DMS79 (cell line): ENCODE measurements around the gene ADAMTS17.

ENCODE experiments used
- DNase-seq: peaks from one replicate; lab custom pipeline; 2025; lab: John Stamatoyannopoulos, UW

ADAMTS17 gene

DNA sequence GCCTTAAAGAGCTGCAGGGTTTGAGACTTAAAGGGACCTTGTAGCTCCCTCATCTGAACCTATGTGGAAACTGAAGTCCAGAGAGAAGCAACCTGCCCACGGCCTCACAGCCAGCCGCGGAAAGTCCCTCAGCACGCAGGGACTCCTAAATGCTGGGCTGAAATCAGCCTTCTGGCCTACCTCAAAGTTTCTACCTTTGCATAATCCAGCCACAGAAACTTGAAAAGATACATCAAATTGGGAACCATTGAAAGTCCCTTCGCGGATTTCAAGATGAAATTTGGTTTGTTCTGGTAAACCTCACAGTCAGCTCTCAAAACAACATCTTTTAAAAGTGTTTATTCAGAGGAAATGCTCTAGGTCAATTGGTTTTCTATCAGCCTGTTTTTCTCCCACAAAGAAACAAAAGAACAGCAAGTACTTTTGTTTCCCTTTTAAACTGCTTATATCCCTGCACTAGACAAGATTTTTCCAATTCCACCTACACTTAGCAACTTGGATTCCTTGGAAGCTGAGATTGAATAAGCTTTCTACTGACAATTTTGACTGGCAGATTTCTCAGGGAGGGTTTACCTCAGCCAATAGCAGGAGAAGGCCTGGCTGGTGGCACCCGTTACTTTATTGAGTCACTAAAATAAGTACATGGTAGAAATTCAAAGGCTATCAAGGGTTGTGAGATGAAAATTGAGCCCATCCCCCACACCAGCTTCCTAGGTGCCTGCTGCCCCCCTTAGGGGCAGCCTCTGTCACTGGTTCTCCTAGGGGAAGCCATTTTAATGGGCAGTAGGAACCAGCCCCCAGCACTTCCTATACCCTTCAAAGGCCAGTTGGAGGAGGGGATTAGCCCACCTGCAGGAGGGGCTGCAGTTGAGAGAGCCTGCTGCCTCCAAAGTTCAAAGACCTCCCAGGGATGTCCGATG is 171.2 kb downstream of the ADAMTS17 start:
- no peak for DNase-seq

DNA sequence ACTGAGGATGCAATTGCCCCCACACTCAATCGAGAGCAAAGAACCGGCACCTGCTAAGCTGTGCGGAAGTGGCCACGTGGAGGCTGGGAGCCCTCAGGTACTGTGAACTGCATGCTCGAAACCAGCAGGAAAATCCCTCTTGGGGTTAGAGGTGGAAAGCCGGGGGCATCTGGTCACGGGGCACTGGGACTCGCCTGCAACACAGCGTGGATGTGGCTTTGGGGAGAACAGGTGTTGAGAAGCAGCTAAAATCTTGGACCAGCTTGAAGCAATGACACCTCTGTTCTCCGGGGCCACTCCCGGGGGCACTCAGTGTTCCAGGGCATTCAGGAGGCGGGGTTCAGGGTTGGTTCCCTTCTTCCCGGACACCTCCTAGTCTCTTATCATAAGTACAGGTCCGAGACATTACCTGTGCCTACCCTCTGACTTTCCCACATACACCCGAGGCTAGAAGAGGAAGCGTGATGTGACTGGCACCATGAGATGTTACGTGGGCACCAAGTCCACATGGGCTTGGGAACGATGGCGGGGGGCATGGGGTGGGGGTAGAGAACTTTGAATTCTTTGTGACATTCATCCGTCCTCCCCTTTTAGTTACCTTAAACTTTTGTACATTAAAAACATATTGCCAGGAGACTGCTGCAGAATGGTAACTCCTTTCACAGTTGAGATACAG is 172.0 kb downstream of the ADAMTS17 start:
- DNase-seq, result no peak

DNA sequence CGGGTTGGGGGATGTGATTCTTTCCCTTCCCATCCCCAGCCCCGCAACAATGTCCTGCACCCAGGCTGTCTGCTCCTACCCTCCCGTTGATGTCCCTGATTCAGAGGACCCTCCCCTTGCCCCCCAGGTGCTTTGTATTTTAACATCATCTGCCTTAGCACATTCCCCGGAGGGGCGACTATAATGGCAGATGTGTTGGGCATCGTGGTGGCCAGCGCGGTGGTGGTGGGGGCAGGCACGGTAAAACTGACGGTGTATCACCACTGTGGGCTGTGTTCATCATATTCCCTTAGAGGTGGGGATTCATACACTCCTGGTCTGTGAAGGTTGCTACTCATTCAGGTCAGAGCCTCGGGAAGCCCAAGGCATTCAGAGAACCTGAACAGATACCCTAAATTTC is 173.0 kb downstream of the ADAMTS17 start:
- DNase-seq, result no peak

DNA sequence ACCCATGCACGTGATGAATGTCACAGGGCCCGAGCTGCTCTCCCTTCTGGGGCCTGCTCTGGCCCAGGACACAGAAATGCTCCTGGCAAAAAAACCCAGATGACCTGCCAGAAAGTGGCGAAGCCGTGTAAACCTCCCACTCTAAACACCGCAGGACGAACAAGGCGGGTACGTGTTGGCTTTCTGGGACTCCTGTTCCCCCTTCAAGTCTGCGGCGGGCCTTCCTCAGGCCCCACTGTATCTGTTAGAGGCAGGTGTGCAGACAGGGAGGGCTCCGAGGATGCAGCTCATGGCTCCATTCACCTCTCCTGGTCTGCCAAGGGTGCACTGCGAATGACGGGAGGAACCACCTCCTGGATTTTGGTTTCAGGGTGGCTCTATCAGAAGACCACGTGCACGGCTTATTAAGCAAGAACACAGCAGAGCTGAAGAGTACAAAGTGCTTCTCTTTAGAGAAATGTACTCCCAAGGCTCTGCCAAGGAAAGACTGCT is 173.8 kb downstream of the ADAMTS17 start:
- DNase-seq, result no peak

DNA sequence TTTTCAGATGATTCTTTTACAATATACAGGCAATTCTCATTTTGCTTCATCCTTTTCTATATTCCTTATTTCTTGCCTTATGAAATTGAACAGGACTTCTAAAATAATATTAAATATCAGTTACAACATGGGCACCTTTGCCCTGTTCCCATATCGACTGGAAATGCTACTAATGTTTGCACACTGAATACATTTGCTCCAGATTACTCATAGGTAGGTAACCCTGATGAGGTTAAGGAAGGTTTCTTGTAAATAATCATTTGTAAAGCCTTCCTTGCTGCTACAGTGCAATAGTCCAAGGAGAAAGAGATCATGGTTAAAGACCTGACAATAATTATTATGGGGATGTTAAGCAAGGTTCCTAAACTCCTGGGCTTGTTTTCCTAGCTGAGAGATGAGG is 175.5 kb downstream of the ADAMTS17 start:
- no peak for DNase-seq

DNA sequence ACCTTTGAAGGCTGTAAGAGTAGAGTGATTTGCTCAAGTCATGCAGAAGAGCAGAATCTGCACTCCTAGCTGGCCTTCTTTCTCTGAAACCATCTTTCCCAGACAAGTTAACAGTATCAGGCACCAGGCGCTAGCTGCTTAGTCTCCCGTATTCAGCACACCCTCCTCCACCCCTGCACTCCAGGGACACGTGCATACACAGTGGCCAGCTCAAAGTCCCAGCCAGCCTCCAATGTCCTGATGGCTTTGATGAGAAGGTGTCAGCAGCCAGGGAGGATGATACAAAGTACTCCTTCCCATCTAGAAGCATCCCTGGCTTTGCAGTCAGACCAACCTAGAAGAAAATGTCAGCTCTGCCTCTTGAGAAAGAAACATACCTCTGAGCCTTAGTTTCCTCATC is 177.8 kb downstream of the ADAMTS17 start:
- no peak for DNase-seq

DNA sequence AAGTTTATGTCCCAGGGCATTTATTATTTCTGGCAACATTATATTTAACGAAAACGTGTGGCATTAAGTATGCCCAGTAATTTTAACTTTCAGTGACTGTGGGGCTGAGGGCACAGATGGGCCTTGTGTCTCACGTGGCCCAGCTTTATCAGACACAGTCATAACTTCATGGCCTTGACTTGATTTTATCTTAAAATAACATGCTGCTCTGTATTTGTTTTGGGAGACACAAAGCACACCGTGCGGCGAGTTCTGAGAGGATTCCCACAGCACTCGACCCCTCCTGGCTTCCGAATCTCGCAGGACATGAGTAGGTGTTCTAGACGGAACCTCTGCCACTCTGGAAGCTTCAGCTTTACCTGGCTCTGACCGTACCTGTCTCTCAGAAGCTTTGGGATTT is 180.8 kb downstream of the ADAMTS17 start:
- DNase-seq, result no peak

DNA sequence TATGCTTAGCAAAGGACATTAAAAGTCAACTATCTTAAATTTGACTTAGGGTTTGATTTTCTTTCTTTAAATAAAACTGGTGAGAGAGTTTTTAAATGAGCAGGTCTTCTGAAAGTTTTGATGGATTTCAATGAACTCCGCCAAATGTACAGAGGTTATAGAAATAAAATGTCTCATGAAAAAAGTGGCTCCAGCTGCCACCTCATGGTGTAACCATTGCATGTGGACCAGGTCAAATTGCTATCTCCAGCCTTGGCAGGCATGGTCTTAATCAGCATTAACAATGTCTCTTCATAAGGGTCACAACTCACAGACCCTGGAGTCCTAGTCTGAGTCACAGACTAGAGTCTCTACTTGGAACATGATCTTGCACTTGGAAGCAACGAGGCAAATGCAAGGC is 182.3 kb downstream of the ADAMTS17 start:
- DNase-seq, result no peak

DNA sequence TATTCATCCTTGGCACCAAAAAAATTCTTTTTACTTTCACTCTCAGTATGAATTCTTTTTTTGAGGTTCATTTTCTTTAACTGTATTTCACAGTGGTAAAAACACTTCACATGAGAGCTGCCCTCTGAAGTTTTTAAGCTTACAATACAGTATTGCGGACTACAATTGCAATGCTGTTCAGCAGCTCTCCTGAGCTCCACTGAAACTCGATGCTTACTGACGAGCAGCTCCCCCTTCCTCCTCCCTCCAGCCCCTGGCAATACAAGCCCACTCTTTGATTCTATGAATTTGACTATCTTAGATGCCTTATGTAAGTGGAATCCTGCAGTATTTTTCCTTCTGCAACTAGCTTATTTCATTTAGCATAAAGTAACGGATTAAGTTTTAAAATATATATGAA is 183.4 kb downstream of the ADAMTS17 start:
- DNase-seq, result no peak

DNA sequence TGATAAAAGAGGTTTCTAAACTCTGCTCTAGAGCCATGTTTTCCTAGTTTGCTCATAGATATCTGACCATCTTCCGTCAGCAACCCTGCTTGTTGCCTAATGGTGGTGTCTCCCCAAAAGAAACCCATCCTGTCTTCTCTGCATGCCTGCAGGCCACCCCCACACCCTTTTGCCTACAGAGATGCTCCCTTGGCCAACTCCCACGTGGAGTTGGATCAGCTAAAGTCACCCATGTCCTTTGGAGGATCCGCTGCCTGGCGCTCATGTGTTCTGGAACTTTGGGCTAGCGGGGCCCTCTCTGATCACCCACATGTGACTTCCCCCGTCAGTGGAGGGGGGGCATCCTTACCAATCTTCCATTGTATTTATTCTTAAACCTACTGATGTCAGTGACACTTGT is 185.6 kb downstream of the ADAMTS17 start:
- no peak for DNase-seq

DNA sequence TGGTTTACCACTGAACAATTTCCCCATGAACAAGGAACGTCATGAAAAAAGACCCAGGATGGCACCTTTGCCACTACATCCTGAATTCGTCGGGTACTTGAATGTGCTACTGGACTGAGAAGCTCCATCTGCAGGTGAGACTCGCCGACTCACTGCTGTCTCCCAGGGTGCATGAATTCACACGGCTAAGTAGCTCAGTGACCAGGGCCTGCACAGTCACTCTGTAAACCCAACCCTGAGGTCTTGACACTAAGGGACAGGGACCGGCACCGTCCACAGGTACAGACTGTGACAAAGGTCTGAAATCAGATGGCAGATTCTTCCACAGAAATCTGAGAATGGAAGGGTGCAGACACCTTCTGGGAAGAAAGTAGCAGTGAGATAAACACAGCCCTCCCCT is 187.4 kb downstream of the ADAMTS17 start:
- no peak for DNase-seq

DNA sequence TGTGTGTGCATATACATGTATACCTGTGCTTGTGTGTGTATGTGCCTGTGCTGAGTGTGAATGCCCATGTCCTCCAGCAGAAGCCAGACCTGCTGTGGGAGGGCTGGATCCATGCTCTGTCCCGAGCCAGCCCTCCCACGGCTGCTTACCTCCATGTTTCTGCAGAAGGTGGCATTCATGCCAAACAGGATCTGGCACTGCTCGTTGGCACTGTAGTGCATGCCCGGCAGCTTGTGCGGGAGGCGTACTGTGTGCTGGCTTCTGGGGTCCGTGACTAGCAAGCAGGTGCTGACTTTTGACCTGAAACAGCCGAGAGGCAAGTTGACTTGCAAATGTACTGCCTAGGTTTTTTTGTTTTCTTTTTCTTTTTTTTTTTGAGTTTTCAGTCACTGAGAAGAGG is 189.3 kb downstream of the ADAMTS17 start:
- no peak for DNase-seq

DNA sequence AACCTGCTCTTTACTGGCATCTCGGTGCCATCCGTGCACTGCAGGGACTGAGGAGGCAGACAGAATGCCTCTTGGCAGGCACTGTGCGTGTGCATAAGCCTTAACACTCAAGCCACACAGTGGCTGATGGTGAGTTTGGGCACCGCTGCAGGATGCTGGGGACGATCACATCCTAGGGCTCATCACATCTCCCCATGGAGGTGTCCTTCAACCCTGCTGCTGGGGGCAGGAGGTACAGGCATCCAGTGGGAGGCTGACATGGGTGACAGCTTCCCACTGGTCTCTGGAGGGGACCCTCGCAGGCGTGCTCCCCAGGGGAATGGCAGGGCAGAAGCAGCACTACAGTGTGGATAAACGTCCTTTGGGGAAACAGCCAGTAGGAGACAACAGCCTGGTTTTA is 190.9 kb downstream of the ADAMTS17 start:
- DNase-seq, result no peak

DNA sequence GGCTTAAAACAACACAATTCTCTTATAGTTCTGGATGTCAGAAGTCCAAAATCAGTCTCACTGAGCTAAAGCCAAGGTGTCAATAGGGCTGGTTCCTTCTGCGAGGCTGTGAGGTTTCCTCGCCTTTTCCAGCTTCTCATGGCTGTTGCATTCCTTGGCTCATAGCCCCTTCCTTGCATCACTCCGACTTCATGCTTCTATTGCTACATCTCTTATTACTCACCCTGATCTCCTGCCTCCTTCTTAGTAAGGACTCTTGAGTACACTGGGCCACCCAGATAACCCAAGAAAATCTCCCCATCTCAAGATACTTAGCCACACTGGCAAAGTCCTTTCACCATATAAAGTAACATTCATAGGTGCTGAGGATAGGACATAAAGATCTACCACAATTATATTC is 193.9 kb downstream of the ADAMTS17 start:
- no peak for DNase-seq

DNA sequence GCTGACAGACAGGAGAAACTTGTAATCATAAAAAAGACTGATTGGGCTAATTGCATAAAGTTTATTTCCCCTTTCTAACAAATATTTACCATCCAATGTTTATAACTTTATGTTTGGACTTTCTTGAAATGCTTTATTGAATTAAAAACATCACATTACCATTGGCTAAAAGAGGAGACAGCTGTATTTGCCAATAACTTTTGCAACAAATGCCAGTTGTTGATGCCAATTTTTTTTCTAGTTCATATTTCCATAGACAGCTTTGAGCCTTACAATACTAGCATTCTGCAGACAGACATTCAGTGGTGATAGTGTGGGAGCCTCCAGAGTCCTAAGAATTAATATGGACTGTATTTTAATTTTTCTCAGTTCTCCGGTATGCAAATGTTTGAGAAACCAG is 198.4 kb downstream of the ADAMTS17 start:
- no peak for DNase-seq

DNA sequence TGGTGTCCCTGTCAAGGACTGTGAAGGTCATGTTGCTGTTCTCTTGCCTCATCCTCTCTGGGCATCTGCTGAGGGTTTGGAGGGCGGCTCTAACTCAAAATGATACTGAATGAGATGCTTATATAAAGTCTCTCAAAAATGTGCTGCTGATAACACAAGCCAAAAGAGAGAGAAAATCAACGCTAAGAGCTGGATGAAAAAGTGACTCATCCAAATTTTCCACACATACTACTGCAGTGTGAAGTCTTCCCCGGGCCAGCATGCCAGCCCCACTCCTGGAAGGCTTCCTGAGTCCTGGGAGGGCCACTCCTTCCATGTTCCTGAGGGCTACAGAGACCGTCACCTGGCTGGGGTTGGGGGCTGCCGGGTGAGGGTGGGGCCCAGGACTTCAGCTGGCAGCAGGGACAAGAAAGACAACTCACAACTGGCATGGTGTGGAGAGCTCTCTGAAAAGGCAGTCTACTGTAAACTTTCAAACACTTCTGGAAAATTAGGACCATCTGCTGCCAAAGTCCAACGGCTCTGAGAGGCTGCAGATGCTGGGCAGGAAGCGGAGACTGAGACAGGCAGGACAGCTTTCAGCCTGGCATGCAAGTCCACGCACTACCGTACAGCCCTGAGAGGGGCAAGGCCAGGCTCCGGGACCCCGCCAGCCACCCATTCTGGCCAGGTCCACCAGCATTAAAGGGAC is 200.3 kb downstream of the ADAMTS17 start:
- no peak for DNase-seq

DNA sequence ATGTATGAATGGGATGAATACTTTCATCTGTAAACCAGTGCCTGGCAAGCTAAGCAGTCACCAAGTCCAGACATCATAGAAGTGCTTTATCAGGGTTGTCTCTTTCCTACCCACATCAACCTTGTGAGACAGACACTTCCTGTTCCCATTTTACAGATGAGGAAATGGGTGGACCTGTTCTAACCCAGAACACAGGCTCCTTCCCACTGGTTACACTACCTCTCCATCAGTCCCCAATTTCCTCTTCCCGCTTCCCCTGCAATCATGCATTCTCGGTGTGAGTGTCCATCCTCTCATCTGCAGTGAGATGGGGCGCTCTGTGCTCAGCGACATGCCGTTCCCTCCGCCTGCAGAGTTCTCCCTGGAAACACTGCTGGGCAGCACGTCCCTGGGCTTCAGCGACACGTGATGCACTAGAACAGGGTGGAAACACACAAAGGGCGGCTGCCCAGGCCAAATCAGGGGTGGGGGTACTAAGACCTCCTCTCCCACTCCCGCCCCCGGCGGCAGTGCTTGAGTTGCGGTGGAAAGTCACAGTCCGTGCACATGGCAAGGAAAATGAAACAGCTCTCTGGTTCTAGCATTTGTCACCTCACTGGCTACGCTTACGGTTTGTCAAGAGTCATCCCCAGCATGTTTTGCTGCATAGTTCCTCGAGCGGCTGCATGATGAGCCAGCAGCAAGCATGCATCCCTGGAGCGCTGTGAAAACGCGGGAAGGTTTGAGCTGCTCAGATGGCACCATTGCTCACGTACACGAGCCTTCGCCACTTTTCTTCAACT is 201.1 kb downstream of the ADAMTS17 start:
- no peak for DNase-seq

DNA sequence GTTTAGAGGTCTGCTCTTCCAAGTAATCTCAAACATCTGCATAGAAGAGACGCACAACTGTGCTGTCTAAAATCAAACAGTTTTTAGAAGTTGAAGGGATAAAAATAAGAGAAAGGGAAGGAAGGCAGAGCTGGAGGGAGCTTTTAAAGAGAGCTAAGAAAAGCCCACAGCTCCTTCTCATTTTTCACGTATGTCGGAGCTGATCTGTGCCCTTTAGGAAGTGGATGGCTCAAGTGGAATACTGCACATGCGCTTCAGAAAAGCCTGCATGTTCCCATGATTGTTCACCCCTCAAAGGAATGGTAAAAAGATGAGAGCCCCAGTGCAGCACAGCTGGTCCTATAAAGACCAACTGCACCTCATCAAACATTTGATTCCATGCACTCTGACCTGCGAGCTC is 207.2 kb downstream of the ADAMTS17 start:
- DNase-seq, result no peak

DNA sequence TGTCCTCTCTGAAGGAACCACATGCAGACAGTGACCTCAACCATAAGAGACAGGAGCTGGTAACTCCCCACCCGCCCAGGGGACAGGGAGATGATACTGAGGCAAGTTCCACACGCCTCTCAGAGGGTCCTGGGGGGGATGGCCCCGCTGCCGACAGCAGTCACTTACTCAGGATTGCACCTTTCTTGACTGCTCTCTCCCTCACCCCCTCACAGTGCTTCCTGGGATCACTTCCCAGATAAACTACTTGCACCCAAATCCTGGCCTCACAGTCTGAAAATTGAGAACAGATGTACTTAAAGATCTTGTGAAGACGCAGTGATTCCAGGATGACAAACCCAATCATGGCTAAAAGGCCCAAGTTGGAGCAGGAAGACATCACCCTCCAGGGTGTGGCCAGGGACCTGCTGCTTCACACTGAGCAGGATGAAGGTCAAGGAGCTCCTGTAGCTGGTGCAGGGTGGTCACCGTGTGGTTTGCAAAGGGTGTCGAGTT is 207.6 kb downstream of the ADAMTS17 start:
- DNase-seq, result no peak

DNA sequence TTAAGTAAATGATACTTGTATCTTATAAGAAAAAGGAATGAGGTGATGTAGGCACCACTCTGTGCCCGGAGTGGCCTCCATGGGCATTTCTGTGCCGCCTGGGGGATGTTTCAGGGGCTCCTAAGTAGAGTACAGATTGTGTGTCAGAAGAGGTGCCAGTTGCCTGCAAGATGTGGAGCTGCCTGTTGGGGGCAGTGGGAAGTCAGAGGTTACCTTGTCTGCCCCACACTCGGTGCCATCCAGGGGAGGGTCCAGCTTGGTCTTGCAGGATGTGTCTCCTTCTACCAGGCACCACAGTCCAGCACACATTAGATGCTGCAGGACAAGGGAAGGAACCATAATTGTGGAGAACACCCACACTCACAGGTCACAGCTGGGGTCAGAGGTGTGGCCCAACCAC is 208.8 kb downstream of the ADAMTS17 start:
- no peak for DNase-seq

DNA sequence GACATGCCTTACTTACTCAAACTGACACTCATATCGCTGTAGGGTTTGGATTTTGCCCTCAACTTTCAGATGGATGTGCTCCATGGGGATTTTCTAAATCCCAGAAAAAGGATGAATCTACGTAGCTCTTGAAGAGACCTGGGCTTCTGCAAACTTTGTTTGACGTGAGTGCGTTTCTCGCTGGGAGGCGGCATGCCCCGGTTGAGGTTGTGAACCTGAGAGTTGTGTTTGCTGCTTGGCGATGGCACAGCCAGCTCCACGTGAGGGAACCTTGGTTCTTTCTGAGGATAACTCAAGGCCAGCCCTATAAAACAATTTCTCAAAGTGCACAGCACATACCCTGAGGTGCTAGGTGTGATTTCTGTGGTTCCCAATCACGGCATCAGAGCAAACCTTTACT is 209.5 kb downstream of the ADAMTS17 start:
- DNase-seq, result no peak
